ENCODE data around the gene EVA1C.
"Not testable (repeated sequence)": the region's sequence is repeated elsewhere in the genome, so short reads cannot be mapped to it uniquely, and the experiment has no call there.

The EVA1C gene

GRCh38 chr21:32549886-32550285 lies 137.4 kb downstream of the EVA1C start:
- DNase-seq (ENCODE audit: low read depth in 1 of 2, low spot score in 1 of 2) = no peak

GRCh38 chr21:32554832-32555638 lies 142.5 kb downstream of the EVA1C start:
- DNase-seq (ENCODE audit: low read depth in 1 of 2, low spot score in 1 of 2) = no peak

- DNase-seq (ENCODE audit: low read depth in 1 of 2, low spot score in 1 of 2) = no peak
These were observed 145.6 kb downstream of the EVA1C start for GRCh38 chr21:32558106-32558505.

- DNase-seq (ENCODE audit: low read depth in 1 of 2, low spot score in 1 of 2) = no peak
These were observed 146.6 kb downstream of the EVA1C start for GRCh38 chr21:32559006-32559610.

- no peak for DNase-seq (ENCODE audit: low read depth in 1 of 2, low spot score in 1 of 2)
These were observed 148.4 kb downstream of the EVA1C start for GRCh38 chr21:32560896-32561295.

- DNase-seq (ENCODE audit: low read depth in 1 of 2, low spot score in 1 of 2) = not testable (repeated sequence)
These were observed 149.0 kb downstream of the EVA1C start for GRCh38 chr21:32561476-32561875.

GRCh38 chr21:32562426-32562825 lies 149.9 kb downstream of the EVA1C start:
- DNase-seq (ENCODE audit: low read depth in 1 of 2, low spot score in 1 of 2) = no peak

GRCh38 chr21:32562915-32563314 lies 150.4 kb downstream of the EVA1C start:
- no peak for DNase-seq (ENCODE audit: low read depth in 1 of 2, low spot score in 1 of 2)

Measured in activated T-helper 1 cell treated with anti-CD3 and anti-CD28 coated beads, Interleukin-2, amount 50 U/mL, for 16 hours (primary cell).